Right atrium auricular region (tissue), 2 donors: ENCODE measurements around the gene PRKD2. TPM values are rescaled to one million over a fixed set of nuclear protein-coding genes. Genes with fewer than 3 reads are reported as not detected.

ENCODE experiments used
- DNase-seq: peaks from one replicate; pipeline ENCODE4 v3.0.0-alpha.2; 2019; ENCODE audit warnings: low spot score
- H3K27ac ChIP-seq, 2 donors: fragments of 200-600 bp; sonication (generic); 1 replicate in 1 of 2; 2 replicates in 1 of 2; pipeline ENCODE4 v1.5.1; 2016 to 2019
- H3K27me3 ChIP-seq, 2 donors: fragments of 200-600 bp; sonication (generic); one replicate each; pipeline versions ENCODE4 v1.5.1 to v1.6.0; 2017 to 2019
- H3K36me3 ChIP-seq: fragments of 200-600 bp; sonication (generic); one replicate; pipeline ENCODE4 v1.5.1; 2016
- H3K4me1 ChIP-seq, 2 donors: fragments of 200-600 bp; sonication (generic); one replicate each; pipeline versions ENCODE4 v1.5.1 to v1.6.0; 2017 to 2019
- H3K4me3 ChIP-seq, 2 donors: fragments of 200-600 bp; sonication (generic); 1 replicate in 1 of 2; 2 replicates in 1 of 2; pipeline ENCODE4 v1.5.1; 2017 to 2019; ENCODE audit warnings: mild to moderate bottlenecking in 1 of 2, moderate library complexity in 1 of 2
- H3K9me3 ChIP-seq, 2 donors: fragments of 200-600 bp; sonication (generic); one replicate each; pipeline ENCODE4 v1.5.1; 2019
- CTCF ChIP-seq, 2 donors: fragments of 200-600 bp; sonication (generic); IDR thresholded peaks; one replicate each; pipeline ENCODE4 v1.5.1; 2019; ENCODE audit warnings: antibody characterized with exemption in 2 of 2
- total RNA-seq, 2 donors: library from RNA; depleted of rRNA; stranded (reverse); fragments of >200 nt; gene quantifications; one replicate each; pipeline ENCODE4 v1.1.0, GENCODE V29; 2016

PRKD2 gene
- total RNA-seq, 2 donors from 2014 or later = 8.6 to 19.2 TPM

GRCh38 chr19:46692918-46693722 is 23.8 kb downstream of the PRKD2 start:
- no peak overlapping the region for H3K4me3 ChIP-seq
- no peaks in the 10 kb centered on the region for H3K27me3 ChIP-seq
- no peak overlapping the region for H3K27ac ChIP-seq
- no peaks in the 10 kb centered on the region for H3K9me3 ChIP-seq
- H3K36me3 ChIP-seq = peaks cover 85% of the 10 kb centered on the region
- H3K4me1 ChIP-seq = peaks cover 0 to 4% of the 10 kb centered on the region in 2 donors
- no peak for TF ChIP-seq CTCF (IDR thresholded peaks at IDR 0.05)
- no peak for DNase-seq

GRCh38 chr19:46691948-46692347 is 25.0 kb downstream of the PRKD2 start:
- TF ChIP-seq CTCF (IDR thresholded peaks at IDR 0.05) = no peak
- Histone ChIP-seq H3K27ac (no peak overlapping the region), H3K9me3 (no peaks in the 10 kb centered on the region), H3K4me3 (no peak overlapping the region), H3K4me1 (no peaks in the 10 kb centered on the region), H3K36me3 (peaks cover 97% of the 10 kb centered on the region), H3K27me3 (no peaks in the 10 kb centered on the region)
- DNase-seq = no peak

GRCh38 chr19:46691104-46691503 is 25.8 kb downstream of the PRKD2 start:
- no peak overlapping the region for H3K27ac ChIP-seq
- no peaks in the 10 kb centered on the region for H3K4me1 ChIP-seq
- no peak for TF ChIP-seq CTCF (IDR thresholded peaks at IDR 0.05)
- no peaks in the 10 kb centered on the region for H3K9me3 ChIP-seq
- peaks cover 91% of the 10 kb centered on the region for H3K36me3 ChIP-seq
- no peak overlapping the region for H3K4me3 ChIP-seq
- H3K27me3 ChIP-seq = no peaks in the 10 kb centered on the region
- no peak for DNase-seq

- Histone ChIP-seq H3K27me3 (no peaks in the 10 kb centered on the region), H3K4me3 (no peak overlapping the region), H3K27ac (no peak overlapping the region), H3K9me3 (no peaks in the 10 kb centered on the region), H3K36me3 (peaks cover 92% of the 10 kb centered on the region), H3K4me1 (no peaks in the 10 kb centered on the region)
- no peak for DNase-seq
- TF ChIP-seq CTCF (IDR thresholded peaks at IDR 0.05) = no peak
These were observed 27.6 kb downstream of the PRKD2 start for GRCh38 chr19:46689358-46689757.

GRCh38 chr19:46687438-46688145 is 29.3 kb downstream of the PRKD2 start:
- H3K4me1 ChIP-seq = no peaks in the 10 kb centered on the region
- H3K36me3 ChIP-seq = peaks cover 84% of the 10 kb centered on the region
- H3K27ac ChIP-seq = no peak overlapping the region
- H3K27me3 ChIP-seq = no peaks in the 10 kb centered on the region
- DNase-seq = no peak
- no peak for TF ChIP-seq CTCF (IDR thresholded peaks at IDR 0.05)
- no peak overlapping the region for H3K4me3 ChIP-seq
- H3K9me3 ChIP-seq = no peaks in the 10 kb centered on the region
